ENCODE data around the gene KRT75.

DNA sequence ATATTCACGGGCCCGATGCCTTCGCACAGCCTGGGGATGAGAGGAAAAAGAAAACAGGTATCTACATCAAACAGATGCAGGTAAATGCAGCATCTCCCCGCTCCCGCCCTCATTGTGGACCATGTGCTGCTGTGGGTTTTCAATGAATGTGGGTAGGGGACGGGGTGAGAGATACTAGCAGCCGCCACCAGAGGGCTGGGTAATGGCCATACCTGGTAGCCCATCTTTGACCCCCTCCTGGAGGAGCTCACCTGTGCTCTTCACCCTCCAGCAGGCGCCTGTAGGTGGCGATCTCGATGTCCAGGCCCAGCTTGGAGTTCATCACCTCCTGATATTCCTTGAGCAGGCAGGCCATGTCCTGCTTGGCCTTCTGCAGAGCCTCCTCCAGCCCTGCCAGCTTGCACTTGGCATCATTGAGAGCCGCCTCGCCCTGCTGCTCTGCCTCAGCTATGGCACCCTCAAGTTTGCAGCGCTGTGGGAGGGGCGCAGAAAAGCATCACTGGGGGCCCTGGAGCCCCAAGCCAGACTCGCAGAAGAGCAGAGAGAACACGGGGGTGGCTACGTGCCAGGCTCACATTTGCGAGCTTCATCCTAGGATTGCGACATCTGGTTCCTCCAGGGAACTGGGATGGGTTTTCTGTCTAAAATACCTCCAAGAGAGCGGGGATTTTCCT, 38.3 kb downstream of the KRT75 start:
- TF ChIP-seq, protein P1, sequence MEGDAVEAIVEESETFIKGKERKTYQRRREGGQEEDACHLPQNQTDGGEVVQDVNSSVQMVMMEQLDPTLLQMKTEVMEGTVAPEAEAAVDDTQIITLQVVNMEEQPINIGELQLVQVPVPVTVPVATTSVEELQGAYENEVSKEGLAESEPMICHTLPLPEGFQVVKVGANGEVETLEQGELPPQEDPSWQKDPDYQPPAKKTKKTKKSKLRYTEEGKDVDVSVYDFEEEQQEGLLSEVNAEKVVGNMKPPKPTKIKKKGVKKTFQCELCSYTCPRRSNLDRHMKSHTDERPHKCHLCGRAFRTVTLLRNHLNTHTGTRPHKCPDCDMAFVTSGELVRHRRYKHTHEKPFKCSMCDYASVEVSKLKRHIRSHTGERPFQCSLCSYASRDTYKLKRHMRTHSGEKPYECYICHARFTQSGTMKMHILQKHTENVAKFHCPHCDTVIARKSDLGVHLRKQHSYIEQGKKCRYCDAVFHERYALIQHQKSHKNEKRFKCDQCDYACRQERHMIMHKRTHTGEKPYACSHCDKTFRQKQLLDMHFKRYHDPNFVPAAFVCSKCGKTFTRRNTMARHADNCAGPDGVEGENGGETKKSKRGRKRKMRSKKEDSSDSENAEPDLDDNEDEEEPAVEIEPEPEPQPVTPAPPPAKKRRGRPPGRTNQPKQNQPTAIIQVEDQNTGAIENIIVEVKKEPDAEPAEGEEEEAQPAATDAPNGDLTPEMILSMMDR (IDR thresholded peaks at IDR 0.05): peak in 1 of 3 donors; percentile 50
- TF ChIP-seq POLR2AphosphoS5 (IDR thresholded peaks at IDR 0.05): no peak
